Uterus (tissue), 2 donors: ENCODE measurements around the gene GNG7.

Source experiments
- POLR2A ChIP-seq, 2 donors: fragments of 450-650 bp; IDR thresholded peaks; one replicate each; pipeline ENCODE4 v1.6.1; 2016; ENCODE audit warnings: antibody characterized with exemption in 2 of 2, mild to moderate bottlenecking in 1 of 2, moderate library complexity in 1 of 2
- TF ChIP-seq, protein P1 (sequence below), 4 experiments: fragments of 200-600 bp in 2 of 4; fragments of 450-650 bp in 2 of 4; sonication (generic) in 2 of 4; IDR thresholded peaks; one replicate each; pipeline ENCODE4 v1.5.1; 2016 to 2019; ENCODE audit warnings: antibody characterized with exemption in 4 of 4, mild to moderate bottlenecking in 2 of 4, moderate library complexity in 1 of 4

DNA sequence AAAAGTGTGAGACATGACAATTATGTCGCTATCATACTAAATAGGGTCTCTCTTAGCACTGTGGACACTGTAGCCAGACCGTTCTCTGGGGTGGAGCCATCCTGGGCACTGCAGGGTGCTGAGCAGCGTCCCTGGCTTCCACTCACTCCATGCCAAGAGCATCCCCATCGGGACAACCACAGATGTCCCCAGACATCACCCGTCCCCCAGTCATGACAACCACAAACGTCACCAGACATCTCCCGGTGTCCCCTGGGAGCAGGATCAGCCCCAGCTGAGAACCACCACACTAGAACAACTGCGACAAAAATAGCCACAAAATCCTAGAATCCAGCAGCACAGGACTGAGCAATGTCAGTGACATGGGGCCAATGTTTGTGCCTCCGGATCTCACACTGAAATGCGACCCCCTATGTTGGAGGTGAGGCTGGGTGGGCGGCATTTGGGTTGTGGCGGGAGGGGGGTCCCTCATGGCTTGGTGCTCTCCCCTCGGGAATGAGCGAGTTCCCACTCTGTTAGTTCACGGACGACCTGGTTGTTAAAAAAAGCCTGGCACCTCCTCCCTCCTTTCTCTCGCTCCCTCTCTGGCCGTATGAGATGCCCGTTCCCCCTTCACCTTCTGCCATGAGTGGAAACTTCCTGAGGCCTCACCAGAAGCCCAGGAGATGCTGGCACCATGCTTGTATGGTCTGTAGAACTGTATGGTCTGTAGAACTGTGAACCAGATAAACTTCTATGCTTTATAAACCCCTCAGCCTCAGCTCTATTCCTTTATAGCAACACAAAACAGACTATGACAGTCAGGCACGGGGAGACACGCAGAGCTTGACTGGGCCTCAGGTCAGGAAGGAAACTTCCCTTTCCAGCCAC, 132.7 kb downstream of the GNG7 start:
- TF ChIP-seq, protein P1, sequence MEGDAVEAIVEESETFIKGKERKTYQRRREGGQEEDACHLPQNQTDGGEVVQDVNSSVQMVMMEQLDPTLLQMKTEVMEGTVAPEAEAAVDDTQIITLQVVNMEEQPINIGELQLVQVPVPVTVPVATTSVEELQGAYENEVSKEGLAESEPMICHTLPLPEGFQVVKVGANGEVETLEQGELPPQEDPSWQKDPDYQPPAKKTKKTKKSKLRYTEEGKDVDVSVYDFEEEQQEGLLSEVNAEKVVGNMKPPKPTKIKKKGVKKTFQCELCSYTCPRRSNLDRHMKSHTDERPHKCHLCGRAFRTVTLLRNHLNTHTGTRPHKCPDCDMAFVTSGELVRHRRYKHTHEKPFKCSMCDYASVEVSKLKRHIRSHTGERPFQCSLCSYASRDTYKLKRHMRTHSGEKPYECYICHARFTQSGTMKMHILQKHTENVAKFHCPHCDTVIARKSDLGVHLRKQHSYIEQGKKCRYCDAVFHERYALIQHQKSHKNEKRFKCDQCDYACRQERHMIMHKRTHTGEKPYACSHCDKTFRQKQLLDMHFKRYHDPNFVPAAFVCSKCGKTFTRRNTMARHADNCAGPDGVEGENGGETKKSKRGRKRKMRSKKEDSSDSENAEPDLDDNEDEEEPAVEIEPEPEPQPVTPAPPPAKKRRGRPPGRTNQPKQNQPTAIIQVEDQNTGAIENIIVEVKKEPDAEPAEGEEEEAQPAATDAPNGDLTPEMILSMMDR (IDR thresholded peaks at IDR 0.05), result no peak
- no peak for TF ChIP-seq POLR2A (IDR thresholded peaks at IDR 0.05)
